Natural killer cell (primary cell): ENCODE data around the gene RASSF5. TPM values are rescaled to one million over a fixed set of nuclear protein-coding genes. Genes with fewer than 3 reads are reported as not detected.

Source experiments
- ATAC-seq, 3 donors: fragments of 150-1000 bp in 2 of 3; fragments of 200-7000 bp in 1 of 3; cut with Tn5 transposase; 1 replicate in 1 of 3; 2 replicates in 2 of 3; pipeline ENCODE4 v1.10.0; 2021; ENCODE audit warnings: mild to moderate bottlenecking in 2 of 3, moderate library complexity in 2 of 3
- DNase-seq, 2 donors: peaks; one replicate each; pipeline versions ENCODE4 v3.0.0 to v3.0.0-alpha.2; 2013 to 2021; ENCODE audit warnings: mixed read lengths in 1 of 2
- H3K27ac ChIP-seq: one replicate; pipeline ENCODE4 v1.5.1; 2013; ENCODE audit warnings: mild to moderate bottlenecking, low read length
- H3K27me3 ChIP-seq: one replicate; pipeline ENCODE4 v1.6.1; 2013; ENCODE audit warnings: low read length; ENCODE audit not compliant: control insufficient read depth, insufficient read depth
- H3K36me3 ChIP-seq: one replicate; pipeline ENCODE4 v1.6.1; 2013; ENCODE audit warnings: low read length; ENCODE audit not compliant: control insufficient read depth, insufficient read depth
- H3K4me1 ChIP-seq: one replicate; pipeline ENCODE4 v1.6.1; 2013; ENCODE audit warnings: low read length; ENCODE audit not compliant: control insufficient read depth, insufficient read depth
- H3K4me3 ChIP-seq: one replicate; pipeline ENCODE4 v1.5.1; 2013; ENCODE audit warnings: low read length
- H3K9me3 ChIP-seq: one replicate; pipeline ENCODE4 v1.6.1; 2013; ENCODE audit warnings: low read length; ENCODE audit not compliant: control insufficient read depth, insufficient read depth
- H3K27ac Mint-ChIP-seq, 2 donors: one replicate each; pipeline ENCODE4 v1.8.0; 2022; ENCODE audit warnings: mild to moderate bottlenecking in 2 of 2, mixed read lengths in 2 of 2, moderate library complexity in 1 of 2
- H3K27me3 Mint-ChIP-seq, 2 donors: one replicate each; pipeline ENCODE4 v1.8.0; 2022; ENCODE audit warnings: low read depth in 2 of 2, mixed read lengths in 2 of 2
- H3K36me3 Mint-ChIP-seq: one replicate; pipeline ENCODE4 v1.8.0; 2022; ENCODE audit warnings: mixed read lengths
- H3K4me1 Mint-ChIP-seq, 2 donors: one replicate each; pipeline ENCODE4 v1.8.0; 2022; ENCODE audit warnings: mixed read lengths in 2 of 2
- H3K4me3 Mint-ChIP-seq: one replicate; pipeline ENCODE4 v1.8.0; 2022; ENCODE audit warnings: mild to moderate bottlenecking, moderate library complexity, mixed read lengths
- H3K9me3 Mint-ChIP-seq, 2 donors: one replicate each; pipeline ENCODE4 v1.8.0; 2022; ENCODE audit warnings: mixed read lengths in 2 of 2
- WGBS: methylation state at CpG from one replicate; pipeline ENCODE4 v1.1.7; 2013; ENCODE audit warnings: missing lambda C conversion rate; ENCODE audit not compliant: insufficient coverage; 5-methylcytosine and 5-hydroxymethylcytosine counted together
- intact Hi-C: fragments of 100-400 bp; cut with micrococcal nuclease; formaldehyde crosslinking; loops from one replicate; pipeline ENCODE4 v1.14.2; 2022
- total RNA-seq, 4 donors: library from RNA; stranded (reverse); fragments of 120-200 nt in 1 of 4; gene quantifications; one replicate each; pipeline versions ENCODE4 v1.2.3 to v1.2.4, GENCODE V29; 2013 to 2022
- TF ChIP-seq, protein P1 (sequence below): fragments of 200-600 bp; IDR thresholded peaks from one replicate; pipeline ENCODE4 v1.8.0; 2022; ENCODE audit warnings: antibody characterized with exemption

RASSF5 gene
- total RNA-seq, 3 donors from 2014 or later (not counting 1 experiment from before 2014, with no cell fraction given): 231 to 333 (median 279) TPM

DNA sequence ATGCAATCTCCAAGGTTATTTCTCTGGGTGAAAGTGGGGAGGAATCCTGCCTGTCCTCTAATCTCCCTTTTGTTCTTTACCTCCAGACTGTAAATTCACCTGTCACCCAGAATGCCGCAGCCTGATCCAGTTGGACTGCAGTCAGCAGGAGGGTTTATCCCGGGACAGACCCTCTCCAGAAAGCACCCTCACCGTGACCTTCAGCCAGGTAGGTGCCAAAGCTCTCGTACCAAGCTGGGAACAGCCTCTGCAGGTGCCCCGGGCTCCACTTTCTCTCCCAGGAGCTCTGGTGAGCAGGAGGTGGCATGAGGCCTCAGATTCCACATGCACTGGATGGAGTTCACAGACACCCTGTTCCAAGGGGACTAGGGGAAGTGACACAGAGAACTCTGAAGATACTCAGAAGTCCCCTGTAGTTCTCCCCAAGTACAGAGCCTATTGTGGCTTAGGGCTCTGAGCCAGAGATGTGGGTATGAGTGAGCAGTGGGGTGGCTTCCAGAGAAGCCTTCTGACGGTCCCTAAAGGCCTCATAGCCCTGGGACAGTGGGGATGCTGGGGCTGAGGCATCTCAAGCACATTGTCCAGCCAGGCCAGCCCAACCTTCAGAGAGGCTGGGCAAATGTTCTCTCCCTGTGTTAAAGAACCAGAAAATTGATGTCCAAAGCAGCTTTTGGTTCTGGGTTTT, 30.9 kb downstream of the RASSF5 start:
- TF ChIP-seq, protein P1, sequence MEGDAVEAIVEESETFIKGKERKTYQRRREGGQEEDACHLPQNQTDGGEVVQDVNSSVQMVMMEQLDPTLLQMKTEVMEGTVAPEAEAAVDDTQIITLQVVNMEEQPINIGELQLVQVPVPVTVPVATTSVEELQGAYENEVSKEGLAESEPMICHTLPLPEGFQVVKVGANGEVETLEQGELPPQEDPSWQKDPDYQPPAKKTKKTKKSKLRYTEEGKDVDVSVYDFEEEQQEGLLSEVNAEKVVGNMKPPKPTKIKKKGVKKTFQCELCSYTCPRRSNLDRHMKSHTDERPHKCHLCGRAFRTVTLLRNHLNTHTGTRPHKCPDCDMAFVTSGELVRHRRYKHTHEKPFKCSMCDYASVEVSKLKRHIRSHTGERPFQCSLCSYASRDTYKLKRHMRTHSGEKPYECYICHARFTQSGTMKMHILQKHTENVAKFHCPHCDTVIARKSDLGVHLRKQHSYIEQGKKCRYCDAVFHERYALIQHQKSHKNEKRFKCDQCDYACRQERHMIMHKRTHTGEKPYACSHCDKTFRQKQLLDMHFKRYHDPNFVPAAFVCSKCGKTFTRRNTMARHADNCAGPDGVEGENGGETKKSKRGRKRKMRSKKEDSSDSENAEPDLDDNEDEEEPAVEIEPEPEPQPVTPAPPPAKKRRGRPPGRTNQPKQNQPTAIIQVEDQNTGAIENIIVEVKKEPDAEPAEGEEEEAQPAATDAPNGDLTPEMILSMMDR: no peak
- H3K27ac Mint-ChIP-seq: no peak overlapping the region
- Histone ChIP-seq H3K4me1 (no peaks in the 10 kb centered on the region), H3K9me3 (no peaks in the 10 kb centered on the region), H3K27me3 (no peaks in the 10 kb centered on the region), H3K36me3 (no peaks in the 10 kb centered on the region), H3K27ac (no peak overlapping the region), H3K4me3 (no peak overlapping the region)
- no peaks in the 10 kb centered on the region for H3K36me3 Mint-ChIP-seq
- 84% methylated on average over 6 of the region's 6 CpGs for WGBS
- H3K27me3 Mint-ChIP-seq: no peaks in the 10 kb centered on the region
- no peaks in the 10 kb centered on the region for H3K4me1 Mint-ChIP-seq
- intact Hi-C loops: no loop called here
- H3K4me3 Mint-ChIP-seq: no peak overlapping the region
- no peaks in the 10 kb centered on the region for H3K9me3 Mint-ChIP-seq
- ATAC-seq (no peak), DNase-seq (no peak)

- WGBS: 96% methylated on average over 8 of the region's 10 CpGs
- no peaks in the 10 kb centered on the region for H3K36me3 Mint-ChIP-seq
- Histone ChIP-seq H3K4me1 (no peaks in the 10 kb centered on the region), H3K27ac (no peak overlapping the region), H3K4me3 (no peak overlapping the region), H3K36me3 (no peaks in the 10 kb centered on the region), H3K27me3 (no peaks in the 10 kb centered on the region), H3K9me3 (no peaks in the 10 kb centered on the region)
- no peak overlapping the region for H3K27ac Mint-ChIP-seq
- TF ChIP-seq, protein P1: no peak
- intact Hi-C loops: no loop called here
- H3K9me3 Mint-ChIP-seq: no peaks in the 10 kb centered on the region
- H3K4me3 Mint-ChIP-seq: no peak overlapping the region
- no peak for DNase-seq
- H3K4me1 Mint-ChIP-seq: no peaks in the 10 kb centered on the region
- ATAC-seq: no peak
- H3K27me3 Mint-ChIP-seq: no peaks in the 10 kb centered on the region
Observed at GRCh38 chr1:206538901-206539640, 31.7 kb downstream of the RASSF5 start.

GRCh38 chr1:206540044-206540780, 32.9 kb downstream of the RASSF5 start:
- Mint-ChIP-seq H3K4me3 (no peak overlapping the region), H3K9me3 (no peaks in the 10 kb centered on the region), H3K4me1 (peaks cover 7 to 8% of the 10 kb centered on the region in 2 donors), H3K36me3 (no peaks in the 10 kb centered on the region), H3K27ac (no peak overlapping the region), H3K27me3 (no peaks in the 10 kb centered on the region)
- DNase-seq: no peak
- Histone ChIP-seq H3K4me1 (peaks cover 6% of the 10 kb centered on the region), H3K27me3 (no peaks in the 10 kb centered on the region), H3K27ac (no peak overlapping the region), H3K36me3 (no peaks in the 10 kb centered on the region), H3K9me3 (no peaks in the 10 kb centered on the region), H3K4me3 (no peak overlapping the region)
- 83% methylated on average over 8 of the region's 8 CpGs for WGBS
- ATAC-seq: no peak
- TF ChIP-seq, protein P1: no peak
- intact Hi-C loops: no loop called here
